Measurements from ENCODE around the gene UBQLN4.
"Not testable (repeated sequence)": the region's sequence is repeated elsewhere in the genome, so short reads cannot be mapped to it uniquely, and the experiment has no call there.

Gene UBQLN4

DNA sequence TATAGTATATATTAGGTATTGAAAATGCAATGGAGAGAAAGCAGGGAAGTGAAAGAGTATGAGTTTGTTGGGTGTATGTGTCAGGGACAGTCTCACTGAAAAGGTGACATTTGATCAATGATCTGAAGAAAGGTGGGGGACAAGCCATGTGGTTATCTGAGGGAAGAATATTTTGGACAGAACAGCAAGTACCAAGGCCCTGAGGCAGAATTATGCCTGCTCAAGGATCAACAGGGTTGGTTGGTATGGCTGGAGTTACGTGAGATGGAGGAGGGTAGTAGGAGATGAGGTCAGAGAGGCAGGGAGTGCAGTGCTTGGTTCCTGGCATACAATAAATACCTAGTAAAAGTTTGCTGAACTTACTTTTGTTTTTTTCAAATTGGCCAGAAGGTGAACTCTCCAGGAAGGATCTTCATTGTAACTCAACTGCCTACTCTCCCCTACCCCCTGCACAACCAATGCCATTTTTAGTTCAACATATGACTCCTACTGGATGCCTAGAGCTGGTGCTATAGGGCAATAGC lies 2.8 kb upstream of the UBQLN4 start:
- H3K9ac ChIP-seq (ENCODE audit: low read depth, low read length), result no peak overlapping the region
- H3K9me3 ChIP-seq (ENCODE audit: control insufficient read depth, insufficient read depth, low read length), result no peaks in the 10 kb centered on the region
- H3K4me1 ChIP-seq (ENCODE audit: insufficient read depth, low read length), result no peaks in the 10 kb centered on the region; the same call in 1 of the 2 replicates
- no peaks in the 10 kb centered on the region for H3K36me3 ChIP-seq (ENCODE audit: insufficient read depth, low read length)

GRCh38 chr1:156055281-156056048 lies 1.9 kb upstream of the UBQLN4 start:
- Histone ChIP-seq H3K9me3 (ENCODE audit: control insufficient read depth, insufficient read depth, low read length) (no peaks in the 10 kb centered on the region), H3K4me1 (ENCODE audit: insufficient read depth, low read length) (no peaks in the 10 kb centered on the region; the same call in 1 of the 2 replicates), H3K36me3 (ENCODE audit: insufficient read depth, low read length) (no peaks in the 10 kb centered on the region), H3K9ac (ENCODE audit: low read depth, low read length) (peak overlapping the region; percentile 67)

DNA sequence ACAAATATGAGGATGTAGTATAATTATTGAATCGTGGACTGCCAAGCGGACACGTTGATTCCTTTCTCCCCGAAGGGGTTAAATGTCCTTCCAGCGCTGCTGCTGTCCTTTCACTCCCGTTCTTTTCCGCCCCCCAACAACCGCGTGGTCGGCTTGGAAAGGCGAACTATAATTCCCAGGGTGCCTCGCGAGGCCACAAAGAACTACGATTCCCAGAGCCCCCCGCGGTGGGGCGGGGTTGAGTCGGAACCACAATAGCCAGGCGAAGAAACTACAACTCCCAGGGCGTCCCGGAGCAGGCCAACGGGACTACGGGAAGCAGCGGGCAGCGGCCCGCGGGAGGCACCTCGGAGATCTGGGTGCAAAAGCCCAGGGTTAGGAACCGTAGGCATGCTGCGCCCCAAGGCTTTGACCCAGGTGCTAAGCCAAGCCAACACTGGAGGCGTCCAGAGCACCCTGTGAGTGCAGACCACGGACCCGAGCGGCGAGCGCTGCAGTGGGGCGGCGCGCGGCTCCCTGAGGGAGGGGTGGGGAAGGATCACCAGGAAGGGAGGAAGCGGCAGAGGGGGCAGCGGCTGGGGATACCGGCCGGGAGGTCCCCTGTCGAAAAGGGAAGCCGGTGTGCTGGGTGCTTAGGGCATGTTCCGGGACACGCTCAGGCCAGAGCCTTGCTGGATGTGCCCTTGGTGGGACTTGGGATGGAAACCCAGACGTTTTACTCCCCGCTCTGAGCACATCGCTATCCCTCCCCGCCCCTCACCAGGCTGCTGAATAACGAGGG lies 1.1 kb upstream of the UBQLN4 start, which contains the start of gene LAMTOR2:
Gene LAMTOR2, plus strand, starts transcription at position 283 of the 781 bp plus-strand sequence. Its CDS starts 108 bp downstream, at position 391.
- no peaks in the 10 kb centered on the region for H3K36me3 ChIP-seq (ENCODE audit: insufficient read depth, low read length)
- no peaks in the 10 kb centered on the region for H3K9me3 ChIP-seq (ENCODE audit: control insufficient read depth, insufficient read depth, low read length)
- H3K9ac ChIP-seq (ENCODE audit: low read depth, low read length), result peak within 1 kb of the TSS; percentile 67

DNA sequence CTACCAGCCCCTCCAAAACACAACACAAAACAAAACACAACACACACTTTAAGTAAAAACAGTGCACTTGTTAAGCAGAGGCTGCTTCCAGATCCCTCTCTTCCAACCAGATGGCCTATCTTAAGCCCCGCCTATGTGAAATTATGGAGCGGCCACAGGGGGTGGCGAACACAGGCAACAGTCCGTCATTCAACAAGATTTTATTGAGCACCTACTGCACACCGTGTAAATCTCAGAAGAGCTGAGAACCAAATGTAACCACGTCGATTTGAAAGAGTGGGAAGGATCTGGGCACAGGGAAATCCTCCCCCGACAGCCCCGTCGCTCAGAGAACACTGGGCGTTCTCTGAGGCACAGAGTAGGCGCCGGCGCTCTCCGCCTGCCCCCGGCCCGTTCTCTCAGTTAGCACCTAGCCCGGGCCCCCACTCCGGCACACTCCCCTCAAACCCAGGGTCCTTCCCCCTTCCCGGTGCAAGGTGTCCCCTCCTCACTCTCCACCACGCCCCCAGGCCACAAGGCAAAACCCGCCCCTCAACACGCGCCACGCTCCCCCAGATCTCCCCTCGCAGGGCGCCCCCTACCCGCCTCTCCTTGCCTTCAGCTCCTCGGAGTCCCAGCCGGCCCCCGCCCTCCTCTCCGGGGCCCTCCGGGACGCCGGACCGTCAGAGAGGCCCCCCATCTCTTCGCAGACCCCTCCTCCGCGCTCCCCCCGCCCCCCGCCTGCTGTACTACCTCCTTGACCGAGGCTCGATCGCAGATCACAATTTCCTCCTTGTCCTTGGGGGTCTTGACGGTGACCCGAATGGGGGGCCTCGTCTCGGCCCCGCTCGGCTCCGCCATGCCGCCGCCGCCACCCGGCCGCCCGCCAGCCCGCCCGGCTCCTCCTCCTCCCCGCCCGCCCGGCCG lies 483 bp downstream of the UBQLN4 start:
- peak overlapping the region; percentile 66 for H3K9ac ChIP-seq (ENCODE audit: low read depth, low read length)
- no peaks in the 10 kb centered on the region for H3K36me3 ChIP-seq (ENCODE audit: insufficient read depth, low read length)
- H3K9me3 ChIP-seq (ENCODE audit: control insufficient read depth, insufficient read depth, low read length), result no peaks in the 10 kb centered on the region
- H3K4me1 ChIP-seq (ENCODE audit: insufficient read depth, low read length), result no peaks in the 10 kb centered on the region; the same call in 1 of the 2 replicates

More for the DNA sequence above, 1.1 kb upstream of the UBQLN4 start, which contains the start of gene LAMTOR2:
- H3K4me1 ChIP-seq (ENCODE audit: insufficient read depth, low read length), result no peaks in the 10 kb centered on the region; the same call in 1 of the 2 replicates

- H3K36me3 ChIP-seq (ENCODE audit: insufficient read depth, low read length), result no peaks in the 10 kb centered on the region
- no peaks in the 10 kb centered on the region for H3K9me3 ChIP-seq (ENCODE audit: control insufficient read depth, insufficient read depth, low read length)
- H3K9ac ChIP-seq (ENCODE audit: low read depth, low read length), result no peak overlapping the region
- H3K4me1 ChIP-seq (ENCODE audit: insufficient read depth, low read length), result no peaks in the 10 kb centered on the region; the same call in 1 of the 2 replicates
Measured at GRCh38 chr1:156051011-156051725, 2.4 kb downstream of the UBQLN4 start.

DNA sequence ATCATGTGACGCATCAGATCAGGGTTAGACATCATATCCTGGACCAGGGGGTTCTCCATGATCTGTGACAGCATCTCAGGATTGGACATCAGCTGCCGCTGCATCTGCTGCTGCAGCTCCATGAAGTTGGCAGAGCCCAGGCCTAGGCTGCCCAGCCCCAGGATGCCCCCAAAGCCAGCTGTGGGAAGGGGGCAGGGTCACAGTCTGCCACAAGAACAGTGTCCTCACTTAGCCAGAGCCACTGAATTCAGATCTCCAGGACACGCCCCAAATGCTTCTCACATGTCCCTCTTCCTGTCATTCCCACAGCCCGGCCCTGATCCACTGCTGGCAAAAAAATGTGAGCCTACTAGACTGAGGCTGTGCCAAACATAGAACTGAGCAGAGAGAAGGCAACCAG lies 3.2 kb downstream of the UBQLN4 start:
- H3K36me3 ChIP-seq (ENCODE audit: insufficient read depth, low read length), result no peaks in the 10 kb centered on the region

GRCh38 chr1:156048663-156049258 lies 4.8 kb downstream of the UBQLN4 start:
- no peaks in the 10 kb centered on the region for H3K36me3 ChIP-seq (ENCODE audit: insufficient read depth, low read length)
- no peaks in the 10 kb centered on the region; the same call in 1 of the 2 replicates for H3K4me1 ChIP-seq (ENCODE audit: insufficient read depth, low read length)
- H3K9me3 ChIP-seq (ENCODE audit: control insufficient read depth, insufficient read depth, low read length), result no peaks in the 10 kb centered on the region
- H3K9ac ChIP-seq (ENCODE audit: low read depth, low read length), result no peak overlapping the region

More for the DNA sequence above, 3.2 kb downstream of the UBQLN4 start:
- H3K9ac ChIP-seq (ENCODE audit: low read depth, low read length), result no peak overlapping the region
- H3K4me1 ChIP-seq (ENCODE audit: insufficient read depth, low read length), result no peaks in the 10 kb centered on the region; the same call in 1 of the 2 replicates
- no peaks in the 10 kb centered on the region for H3K9me3 ChIP-seq (ENCODE audit: control insufficient read depth, insufficient read depth, low read length)

DNA sequence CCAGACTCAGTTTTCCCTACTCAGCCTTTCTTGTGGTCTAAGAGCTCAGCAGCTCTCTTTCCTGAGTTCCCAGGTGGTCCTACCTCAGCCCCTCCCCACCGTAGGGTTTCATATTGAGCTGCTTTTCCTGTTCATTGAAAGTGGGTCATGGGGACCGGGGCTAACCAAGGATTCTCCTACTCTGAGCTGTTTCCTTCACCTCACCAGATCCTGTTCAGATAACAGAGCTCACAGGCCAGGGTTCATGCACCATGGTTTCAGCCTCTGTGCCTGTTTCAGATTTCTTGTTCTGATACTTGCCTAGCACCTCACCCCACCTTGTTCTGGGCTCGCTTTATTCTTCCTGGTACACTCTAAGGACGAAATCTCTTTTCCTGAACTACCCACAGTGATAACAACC lies 8.5 kb downstream of the UBQLN4 start:
- Histone ChIP-seq H3K4me1 (ENCODE audit: insufficient read depth, low read length) (no peaks in the 10 kb centered on the region), H3K9me3 (ENCODE audit: control insufficient read depth, insufficient read depth, low read length) (no peaks in the 10 kb centered on the region), H3K36me3 (ENCODE audit: insufficient read depth, low read length) (peaks cover 2% of the 10 kb centered on the region; the same call in 1 of the 2 replicates), H3K9ac (ENCODE audit: low read depth, low read length) (no peak overlapping the region)

DNA sequence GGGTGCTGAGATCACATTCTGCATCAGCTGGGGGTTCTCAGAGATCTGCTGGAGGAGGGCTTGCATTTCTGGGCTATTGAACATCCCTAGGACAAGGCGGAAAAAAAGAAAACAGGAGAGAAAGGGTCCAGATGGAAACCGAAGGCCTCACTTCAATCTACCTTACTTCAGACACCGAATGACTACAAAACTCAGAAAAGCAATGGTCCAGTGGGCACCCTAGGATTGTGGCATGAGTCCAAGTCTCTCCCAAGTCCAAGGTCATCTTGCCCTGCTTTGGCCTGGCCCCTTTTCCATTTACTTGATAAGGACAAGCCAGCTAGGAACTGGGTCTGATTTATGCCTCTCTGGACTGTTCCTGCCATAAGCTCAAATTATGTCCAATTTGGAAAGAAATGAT lies 10.8 kb downstream of the UBQLN4 start:
- H3K9ac ChIP-seq (ENCODE audit: low read depth, low read length), result no peak overlapping the region
- H3K36me3 ChIP-seq (ENCODE audit: insufficient read depth, low read length), result peaks cover 2% of the 10 kb centered on the region; the same call in 1 of the 2 replicates
- no peaks in the 10 kb centered on the region for H3K9me3 ChIP-seq (ENCODE audit: control insufficient read depth, insufficient read depth, low read length)
- H3K4me1 ChIP-seq (ENCODE audit: insufficient read depth, low read length), result no peaks in the 10 kb centered on the region

GRCh38 chr1:156034991-156035390 lies 18.6 kb downstream of the UBQLN4 start:
- not testable (repeated sequence) for H3K9me3 ChIP-seq (ENCODE audit: control insufficient read depth, insufficient read depth, low read length); H3K9ac ChIP-seq (ENCODE audit: low read depth, low read length); H3K36me3 ChIP-seq (ENCODE audit: insufficient read depth, low read length); H3K4me1 ChIP-seq (ENCODE audit: insufficient read depth, low read length)

DNA sequence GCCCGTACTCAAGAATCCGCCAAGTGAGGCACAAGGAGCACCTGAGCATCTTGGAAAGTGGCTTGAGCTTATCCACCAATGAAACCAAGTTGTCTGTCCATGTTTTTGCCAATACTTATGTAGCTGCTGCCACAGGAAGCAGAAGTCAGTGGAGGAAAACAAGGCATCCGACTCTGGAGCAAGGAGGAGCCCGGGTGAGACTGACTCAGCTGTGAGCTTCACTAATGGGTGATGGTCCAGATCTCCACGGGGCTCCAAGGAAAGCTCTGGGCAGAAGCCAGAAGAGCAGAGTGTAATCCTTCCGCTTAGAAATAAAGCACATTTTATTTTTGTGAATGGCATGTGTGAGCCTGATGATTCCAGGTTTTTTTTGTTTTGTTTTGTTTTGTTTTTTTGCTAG lies 20.6 kb downstream of the UBQLN4 start:
- Histone ChIP-seq H3K9ac (ENCODE audit: low read depth, low read length) (no peak overlapping the region), H3K4me1 (ENCODE audit: insufficient read depth, low read length) (no peaks in the 10 kb centered on the region), H3K9me3 (ENCODE audit: control insufficient read depth, insufficient read depth, low read length) (no peaks in the 10 kb centered on the region), H3K36me3 (ENCODE audit: insufficient read depth, low read length) (no peaks in the 10 kb centered on the region)

- Histone ChIP-seq H3K9me3 (ENCODE audit: control insufficient read depth, insufficient read depth, low read length) (no peaks in the 10 kb centered on the region), H3K36me3 (ENCODE audit: insufficient read depth, low read length) (no peaks in the 10 kb centered on the region), H3K4me1 (ENCODE audit: insufficient read depth, low read length) (no peaks in the 10 kb centered on the region; the same call in 1 of the 2 replicates), H3K9ac (ENCODE audit: low read depth, low read length) (no peak overlapping the region)
Measured at GRCh38 chr1:156026588-156026987, 27.0 kb downstream of the UBQLN4 start.

DNA sequence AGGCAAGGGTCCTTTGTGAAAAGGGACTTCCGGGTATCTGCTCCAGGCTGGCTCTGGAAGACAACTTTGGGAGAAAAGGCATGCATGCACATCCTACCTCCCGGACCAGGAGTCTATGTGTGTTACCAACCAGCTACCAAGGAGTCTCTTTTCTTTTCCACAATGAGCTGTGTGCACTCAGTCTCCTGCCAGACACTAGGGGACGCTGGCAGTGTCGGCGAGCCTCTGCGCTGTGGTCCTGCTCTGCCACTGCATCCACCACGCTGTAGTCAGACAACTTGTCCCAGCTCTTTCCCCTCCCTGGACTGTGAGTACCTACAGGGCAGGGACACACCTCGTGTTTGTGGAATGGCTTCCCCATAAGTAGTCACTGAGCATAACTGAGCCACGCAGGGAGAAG lies 27.7 kb downstream of the UBQLN4 start:
- Histone ChIP-seq H3K36me3 (ENCODE audit: insufficient read depth, low read length) (no peaks in the 10 kb centered on the region), H3K4me1 (ENCODE audit: insufficient read depth, low read length) (no peaks in the 10 kb centered on the region; the same call in 1 of the 2 replicates), H3K9me3 (ENCODE audit: control insufficient read depth, insufficient read depth, low read length) (no peaks in the 10 kb centered on the region), H3K9ac (ENCODE audit: low read depth, low read length) (no peak overlapping the region)
